Natural killer cell (primary cell): ENCODE results near the gene PTCRA. TPM values are rescaled to one million over a fixed set of nuclear protein-coding genes. Genes with fewer than 3 reads are reported as not detected.

Source experiments
- ATAC-seq, 3 donors: fragments of 150-1000 bp in 2 of 3; fragments of 200-7000 bp in 1 of 3; cut with Tn5 transposase; 1 replicate in 1 of 3; 2 replicates in 2 of 3; pipeline ENCODE4 v1.10.0; 2021; ENCODE audit warnings: mild to moderate bottlenecking in 2 of 3, moderate library complexity in 2 of 3
- DNase-seq, 2 donors: peaks; one replicate each; pipeline versions ENCODE4 v3.0.0 to v3.0.0-alpha.2; 2013 to 2021; ENCODE audit warnings: mixed read lengths in 1 of 2
- H3K27ac ChIP-seq: one replicate; pipeline ENCODE4 v1.5.1; 2013; ENCODE audit warnings: mild to moderate bottlenecking, low read length
- H3K27me3 ChIP-seq: one replicate; pipeline ENCODE4 v1.6.1; 2013; ENCODE audit warnings: low read length; ENCODE audit not compliant: control insufficient read depth, insufficient read depth
- H3K36me3 ChIP-seq: one replicate; pipeline ENCODE4 v1.6.1; 2013; ENCODE audit warnings: low read length; ENCODE audit not compliant: control insufficient read depth, insufficient read depth
- H3K4me1 ChIP-seq: one replicate; pipeline ENCODE4 v1.6.1; 2013; ENCODE audit warnings: low read length; ENCODE audit not compliant: control insufficient read depth, insufficient read depth
- H3K4me3 ChIP-seq: one replicate; pipeline ENCODE4 v1.5.1; 2013; ENCODE audit warnings: low read length
- H3K9me3 ChIP-seq: one replicate; pipeline ENCODE4 v1.6.1; 2013; ENCODE audit warnings: low read length; ENCODE audit not compliant: control insufficient read depth, insufficient read depth
- H3K27ac Mint-ChIP-seq, 2 donors: one replicate each; pipeline ENCODE4 v1.8.0; 2022; ENCODE audit warnings: mild to moderate bottlenecking in 2 of 2, mixed read lengths in 2 of 2, moderate library complexity in 1 of 2
- H3K27me3 Mint-ChIP-seq, 2 donors: one replicate each; pipeline ENCODE4 v1.8.0; 2022; ENCODE audit warnings: low read depth in 2 of 2, mixed read lengths in 2 of 2
- H3K36me3 Mint-ChIP-seq: one replicate; pipeline ENCODE4 v1.8.0; 2022; ENCODE audit warnings: mixed read lengths
- H3K4me1 Mint-ChIP-seq, 2 donors: one replicate each; pipeline ENCODE4 v1.8.0; 2022; ENCODE audit warnings: mixed read lengths in 2 of 2
- H3K4me3 Mint-ChIP-seq: one replicate; pipeline ENCODE4 v1.8.0; 2022; ENCODE audit warnings: mild to moderate bottlenecking, moderate library complexity, mixed read lengths
- H3K9me3 Mint-ChIP-seq, 2 donors: one replicate each; pipeline ENCODE4 v1.8.0; 2022; ENCODE audit warnings: mixed read lengths in 2 of 2
- WGBS: methylation state at CpG from one replicate; pipeline ENCODE4 v1.1.7; 2013; ENCODE audit warnings: missing lambda C conversion rate; ENCODE audit not compliant: insufficient coverage; 5-methylcytosine and 5-hydroxymethylcytosine counted together
- intact Hi-C: fragments of 100-400 bp; cut with micrococcal nuclease; formaldehyde crosslinking; loops from one replicate; pipeline ENCODE4 v1.14.2; 2022
- total RNA-seq, 4 donors: library from RNA; stranded (reverse); fragments of 120-200 nt in 1 of 4; gene quantifications; one replicate each; pipeline versions ENCODE4 v1.2.3 to v1.2.4, GENCODE V29; 2013 to 2022
- TF ChIP-seq, protein P1 (sequence below): fragments of 200-600 bp; IDR thresholded peaks from one replicate; pipeline ENCODE4 v1.8.0; 2022; ENCODE audit warnings: antibody characterized with exemption

PTCRA gene
- total RNA-seq, 3 donors from 2014 or later (not counting 1 experiment from before 2014, with no cell fraction given), result 3.7 to 4.7 TPM; not detected in 1

DNA sequence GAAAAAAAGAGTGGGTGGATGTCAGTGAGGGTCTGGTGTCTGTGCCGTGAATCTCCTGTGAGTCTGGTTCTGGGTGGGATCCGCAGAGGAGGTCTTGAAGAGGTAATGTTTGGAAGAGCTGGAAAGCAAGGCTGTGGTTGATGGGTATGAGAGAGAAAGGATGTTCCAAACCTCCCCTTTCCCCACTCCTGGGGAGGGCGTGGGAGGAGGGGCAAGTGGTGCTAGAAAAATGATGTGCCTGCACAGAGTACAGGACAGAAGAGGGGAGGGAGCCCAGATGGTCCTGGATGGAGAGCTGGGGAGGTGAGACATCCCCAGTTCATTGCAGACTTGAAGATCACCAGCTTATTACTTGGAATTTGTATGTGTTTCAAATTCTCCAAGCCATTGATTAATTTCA, 16.6 kb downstream of the PTCRA start:
- WGBS, result 89% methylated on average over 2 of the region's 3 CpGs
- Mint-ChIP-seq H3K4me3 (peak overlapping the region; percentile 70), H3K4me1 (peaks cover 52 to 64% of the 10 kb centered on the region in 2 donors), H3K9me3 (no peaks in the 10 kb centered on the region), H3K27ac (peak overlapping the region; percentile 94 to 98), H3K36me3 (peaks cover 7% of the 10 kb centered on the region), H3K27me3 (no peaks in the 10 kb centered on the region)
- H3K4me1 ChIP-seq, result peaks cover 51% of the 10 kb centered on the region
- TF ChIP-seq, protein P1, sequence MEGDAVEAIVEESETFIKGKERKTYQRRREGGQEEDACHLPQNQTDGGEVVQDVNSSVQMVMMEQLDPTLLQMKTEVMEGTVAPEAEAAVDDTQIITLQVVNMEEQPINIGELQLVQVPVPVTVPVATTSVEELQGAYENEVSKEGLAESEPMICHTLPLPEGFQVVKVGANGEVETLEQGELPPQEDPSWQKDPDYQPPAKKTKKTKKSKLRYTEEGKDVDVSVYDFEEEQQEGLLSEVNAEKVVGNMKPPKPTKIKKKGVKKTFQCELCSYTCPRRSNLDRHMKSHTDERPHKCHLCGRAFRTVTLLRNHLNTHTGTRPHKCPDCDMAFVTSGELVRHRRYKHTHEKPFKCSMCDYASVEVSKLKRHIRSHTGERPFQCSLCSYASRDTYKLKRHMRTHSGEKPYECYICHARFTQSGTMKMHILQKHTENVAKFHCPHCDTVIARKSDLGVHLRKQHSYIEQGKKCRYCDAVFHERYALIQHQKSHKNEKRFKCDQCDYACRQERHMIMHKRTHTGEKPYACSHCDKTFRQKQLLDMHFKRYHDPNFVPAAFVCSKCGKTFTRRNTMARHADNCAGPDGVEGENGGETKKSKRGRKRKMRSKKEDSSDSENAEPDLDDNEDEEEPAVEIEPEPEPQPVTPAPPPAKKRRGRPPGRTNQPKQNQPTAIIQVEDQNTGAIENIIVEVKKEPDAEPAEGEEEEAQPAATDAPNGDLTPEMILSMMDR, result no peak
- peak overlapping the region; percentile 21 for H3K27ac ChIP-seq
- H3K4me3 ChIP-seq, result no peak overlapping the region
- no peaks in the 10 kb centered on the region for H3K27me3 ChIP-seq
- no peaks in the 10 kb centered on the region for H3K9me3 ChIP-seq
- intact Hi-C loops, result no loop called here
- no peak for DNase-seq
- peaks cover 42% of the 10 kb centered on the region for H3K36me3 ChIP-seq
- ATAC-seq, result no peak

DNA sequence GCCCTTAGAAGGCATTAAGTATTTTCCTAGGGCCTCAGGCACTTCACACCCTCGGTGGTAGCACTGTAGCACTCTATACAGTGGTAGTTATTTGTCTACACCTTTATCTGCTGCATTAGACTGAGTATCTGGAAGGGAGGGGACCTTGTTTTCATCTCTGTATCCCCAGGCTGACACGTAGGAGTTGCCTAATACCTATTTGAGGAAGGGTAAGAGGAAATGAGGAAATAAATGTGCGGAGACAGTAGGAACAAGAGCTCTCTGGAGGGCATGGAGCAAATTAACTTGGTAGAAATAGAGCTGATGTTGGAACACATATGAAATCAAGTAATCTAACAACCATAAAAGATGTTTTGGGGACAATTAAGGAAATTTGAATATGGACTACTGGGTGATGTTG, 17.4 kb downstream of the PTCRA start:
- H3K36me3 Mint-ChIP-seq, result peaks cover 7% of the 10 kb centered on the region
- ATAC-seq (no peak), DNase-seq (no peak)
- no peak overlapping the region for H3K27ac ChIP-seq
- H3K4me1 ChIP-seq, result peaks cover 48% of the 10 kb centered on the region
- 46% methylated on average over 3 of the region's 3 CpGs for WGBS
- H3K4me3 Mint-ChIP-seq, result no peak overlapping the region
- peaks cover 49% of the 10 kb centered on the region for H3K36me3 ChIP-seq
- peak overlapping the region; percentile 94 to 98 for H3K27ac Mint-ChIP-seq
- intact Hi-C loops, result no loop called here
- H3K9me3 Mint-ChIP-seq, result no peaks in the 10 kb centered on the region
- TF ChIP-seq, protein P1, result no peak
- no peak overlapping the region for H3K4me3 ChIP-seq
- H3K4me1 Mint-ChIP-seq, result peaks cover 52 to 68% of the 10 kb centered on the region in 2 donors
- H3K9me3 ChIP-seq, result no peaks in the 10 kb centered on the region
- H3K27me3 Mint-ChIP-seq, result no peaks in the 10 kb centered on the region
- H3K27me3 ChIP-seq, result no peaks in the 10 kb centered on the region

DNA sequence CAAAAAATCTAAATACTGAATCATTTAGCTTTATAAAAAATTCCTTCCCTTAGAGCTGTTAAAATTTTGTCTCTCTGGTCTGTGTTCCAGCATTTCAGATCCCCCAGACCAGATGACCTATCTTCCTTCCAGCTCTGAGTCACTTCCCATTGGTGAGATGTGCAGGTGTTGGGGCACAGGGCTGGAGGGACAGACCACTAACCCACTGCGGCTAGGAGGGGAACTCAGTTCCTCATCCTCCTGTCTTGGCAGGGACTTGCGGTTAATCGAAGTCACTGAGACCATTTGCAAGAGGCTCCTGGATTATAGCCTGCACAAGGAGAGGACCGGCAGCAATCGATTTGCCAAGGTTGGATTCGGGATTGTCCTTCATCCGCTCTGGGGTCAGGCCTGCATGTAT, 19.5 kb downstream of the PTCRA start:
- Mint-ChIP-seq H3K27ac (peak overlapping the region; percentile 35 to 50), H3K36me3 (peaks cover 7% of the 10 kb centered on the region)
- H3K36me3 ChIP-seq, result peaks cover 61% of the 10 kb centered on the region

More for the DNA sequence above, 19.5 kb downstream of the PTCRA start:
- DNase-seq (no peak), ATAC-seq (no peak)
- H3K27me3 ChIP-seq, result no peaks in the 10 kb centered on the region
- TF ChIP-seq, protein P1, result no peak
- intact Hi-C loops, result no loop called here
- 70% methylated on average over 7 of the region's 7 CpGs for WGBS
- Mint-ChIP-seq H3K9me3 (no peaks in the 10 kb centered on the region), H3K27me3 (no peaks in the 10 kb centered on the region), H3K4me3 (no peak overlapping the region), H3K4me1 (peaks cover 33 to 47% of the 10 kb centered on the region in 2 donors)
- H3K27ac ChIP-seq, result no peak overlapping the region
- no peak overlapping the region for H3K4me3 ChIP-seq
- H3K4me1 ChIP-seq, result peaks cover 37% of the 10 kb centered on the region
- H3K9me3 ChIP-seq, result no peaks in the 10 kb centered on the region
